IMR-90 (cell line): ENCODE measurements around the gene ANGPT4. TPM values are rescaled to one million over a fixed set of nuclear protein-coding genes. Genes with fewer than 3 reads are reported as not detected.

ENCODE experiments used
- ATAC-seq: fragments of 200-7000 bp; cut with Tn5 transposase; 2 replicates; pipeline ENCODE4 v1.9.1; 2020; ENCODE audit warnings: low read depth, mild to moderate bottlenecking, moderate library complexity
- BruUV-seq: library from RNA; stranded (reverse); fragments of 400-500 nt; replicated peaks from 2 replicates; lab custom pipeline; 2021; lab: Mats Ljungman, UMichigan
- CTCF ChIA-PET: fragments of 300-600 bp; formaldehyde crosslinking; extraction: SDS; loops from one replicate; lab custom pipeline; 2021; ENCODE audit warnings: antibody characterized with exemption; lab: Yijun Ruan, JAX
- POLR2A ChIA-PET: fragments of 300-600 bp; sonication (Branson Sonifier 250); formaldehyde crosslinking; loops from one replicate; lab custom pipeline; 2022; ENCODE audit warnings: antibody characterized with exemption; ENCODE audit not compliant: unreplicated experiment; lab: Charles Lee
- DNase-seq: peaks from one replicate; pipeline ENCODE4 v3.0.0; 2013
- H2AFZ ChIP-seq: replicated peaks from 2 replicates; pipeline ENCODE3; 2013; ENCODE audit warnings: low read length, mild to moderate bottlenecking; ENCODE audit not compliant: poor library complexity
- H2AK5ac ChIP-seq: 2 replicates; pipeline ENCODE4 v1.6.1; 2013; ENCODE audit warnings: low read depth, low read length, inconsistent platforms
- H2AK9ac ChIP-seq: replicated peaks from 2 replicates; pipeline ENCODE3; 2013; ENCODE audit warnings: mild to moderate bottlenecking, low read depth, low read length, moderate library complexity; ENCODE audit not compliant: poor library complexity
- H2BK120ac ChIP-seq: 2 replicates; pipeline ENCODE4 v1.6.1; 2013; ENCODE audit warnings: low read depth, low read length, inconsistent platforms
- H2BK15ac ChIP-seq: 3 replicates; pipeline ENCODE4 v1.6.1; 2013; ENCODE audit warnings: low read depth, low read length, inconsistent platforms
- H2BK20ac ChIP-seq: 2 replicates; pipeline ENCODE4 v1.6.1; 2013; ENCODE audit warnings: low read depth, mild to moderate bottlenecking, inconsistent platforms, low read length, moderate library complexity
- H2BK5ac ChIP-seq: 2 replicates; pipeline ENCODE4 v1.6.1; 2013; ENCODE audit warnings: mild to moderate bottlenecking, low read depth, low read length, inconsistent platforms; ENCODE audit not compliant: poor library complexity, severe bottlenecking
- H3K14ac ChIP-seq: replicated peaks from 2 replicates; pipeline ENCODE4 v1.6.1; 2013; ENCODE audit warnings: low read depth, low read length, inconsistent platforms
- H3K18ac ChIP-seq: 2 replicates; pipeline ENCODE4 v1.6.1; 2013; ENCODE audit warnings: low read depth, low read length, control low read depth
- H3K23ac ChIP-seq: 2 replicates; pipeline ENCODE4 v1.6.1; 2013; ENCODE audit warnings: low read depth, low read length, inconsistent platforms
- H3K27ac ChIP-seq: 2 replicates; pipeline ENCODE4 v1.5.1; 2013; ENCODE audit warnings: mild to moderate bottlenecking, control low read depth, low read length; ENCODE audit not compliant: insufficient read depth
- H3K27me3 ChIP-seq: 2 replicates; pipeline ENCODE4 v1.6.1; 2013; ENCODE audit warnings: low read length; ENCODE audit not compliant: control insufficient read depth, insufficient read depth
- H3K36me3 ChIP-seq: 2 replicates; pipeline ENCODE4 v1.6.1; 2013; ENCODE audit warnings: low read length, mixed read lengths; ENCODE audit not compliant: control insufficient read depth, insufficient read depth
- H3K4ac ChIP-seq: 2 replicates; pipeline ENCODE4 v1.6.1; 2013; ENCODE audit warnings: low read depth, low read length, inconsistent platforms
- H3K4me1 ChIP-seq: 2 replicates; pipeline ENCODE4 v1.6.1; 2013; ENCODE audit warnings: low read length, mixed read lengths; ENCODE audit not compliant: control insufficient read depth, insufficient read depth
- H3K4me2 ChIP-seq: 2 replicates; pipeline ENCODE4 v1.6.1; 2013; ENCODE audit warnings: low read depth, mild to moderate bottlenecking, control low read depth, low read length, moderate library complexity
- H3K4me3 ChIP-seq: 2 replicates; pipeline ENCODE4 v1.5.1; 2013; ENCODE audit warnings: low read depth, mild to moderate bottlenecking, control low read depth, low read length, moderate library complexity; ENCODE audit not compliant: insufficient read depth
- H3K56ac ChIP-seq: 2 replicates; pipeline ENCODE4 v1.6.1; 2013; ENCODE audit warnings: low read length, inconsistent platforms; ENCODE audit not compliant: insufficient read depth; ENCODE audit errors: extremely low read depth
- H3K79me1 ChIP-seq, 2 experiments: 2 replicates each; pipeline ENCODE4 v1.6.1; 2013; ENCODE audit warnings: low read length in 2 of 2, inconsistent platforms in 1 of 2, low read depth in 1 of 2
- H3K9ac ChIP-seq: 2 replicates; pipeline ENCODE4 v1.6.1; 2013; ENCODE audit warnings: low read depth, low read length, control low read depth
- H3K9me1 ChIP-seq: 2 replicates; pipeline ENCODE4 v1.6.1; 2013; ENCODE audit warnings: low read length, inconsistent platforms; ENCODE audit not compliant: insufficient read depth
- H3K9me3 ChIP-seq: 2 replicates; pipeline ENCODE4 v1.6.1; 2013; ENCODE audit warnings: low read length; ENCODE audit not compliant: control insufficient read depth, insufficient read depth
- H4K20me1 ChIP-seq: 2 replicates; pipeline ENCODE4 v1.6.1; 2013; ENCODE audit warnings: low read length, inconsistent platforms; ENCODE audit not compliant: insufficient read depth
- H4K5ac ChIP-seq: 2 replicates; pipeline ENCODE4 v1.6.1; 2013; ENCODE audit warnings: mild to moderate bottlenecking, low read depth, low read length, control low read depth
- H4K8ac ChIP-seq, 2 experiments: 2 replicates each; pipeline ENCODE4 v1.6.1; 2013; ENCODE audit warnings: low read depth in 2 of 2, low read length in 2 of 2, control low read depth in 1 of 2, inconsistent platforms in 1 of 2
- H4K91ac ChIP-seq: 2 replicates; pipeline ENCODE4 v1.6.1; 2013; ENCODE audit warnings: low read depth, low read length, inconsistent platforms; ENCODE audit not compliant: insufficient read depth
- CEBPB ChIP-seq: IDR thresholded peaks from 2 replicates; pipeline ENCODE4 v1.6.1; 2012; ENCODE audit warnings: low read depth, low read length, improper control_type of control experiment
- CHD1 ChIP-seq: IDR thresholded peaks from 2 replicates; pipeline ENCODE4 v1.6.1; 2012; ENCODE audit warnings: low read depth, low read length, improper control_type of control experiment
- MAFK ChIP-seq: IDR thresholded peaks from 2 replicates; pipeline ENCODE4 v1.6.1; 2012; ENCODE audit warnings: low read depth, low read length, improper control_type of control experiment
- MXI1 ChIP-seq: IDR thresholded peaks from 2 replicates; pipeline ENCODE4 v1.6.1; 2012; ENCODE audit warnings: low read depth, mild to moderate bottlenecking, low read length, moderate library complexity, borderline replicate concordance
- NFE2L2 ChIP-seq: fragments of 150-350 bp; IDR thresholded peaks from 2 replicates; pipeline ENCODE4 v1.6.1; 2016; ENCODE audit warnings: low read depth, mild to moderate bottlenecking, low read length
- POLR2A ChIP-seq: IDR thresholded peaks from 2 replicates; pipeline ENCODE4 v1.6.1; 2012; ENCODE audit warnings: mild to moderate bottlenecking, low read depth, low read length
- RAD21 ChIP-seq: IDR thresholded peaks from 2 replicates; pipeline ENCODE4 v1.6.1; 2012; ENCODE audit warnings: low read length, improper control_type of control experiment
- RCOR1 ChIP-seq: IDR thresholded peaks from 2 replicates; pipeline ENCODE4 v1.6.1; 2012; ENCODE audit warnings: mild to moderate bottlenecking, low read length, improper control_type of control experiment; ENCODE audit not compliant: insufficient replicate concordance
- RFX5 ChIP-seq: IDR thresholded peaks from 2 replicates; pipeline ENCODE4 v1.8.0; 2012; ENCODE audit warnings: low read depth, mild to moderate bottlenecking, low read length, moderate library complexity
- WGBS, 2 experiments: methylation state at CpG; one replicate each; pipeline versions ENCODE4 v1.1.5 to v1.1.7; 2013; ENCODE audit warnings: missing lambda C conversion rate in 2 of 2; ENCODE audit not compliant: insufficient read length in 1 of 2; ENCODE audit errors: extremely low coverage in 2 of 2; 5-methylcytosine and 5-hydroxymethylcytosine counted together
- dilution Hi-C: fragments of 300-500 bp; cut with HindIII; formaldehyde crosslinking; loops from one replicate; pipeline ENCODE4 v1.14.3; 2018; ENCODE audit warnings: low sequenced_read_pairs; ENCODE audit not compliant: unreplicated experiment
- in situ Hi-C: fragments of 300-500 bp; cut with MboI; formaldehyde crosslinking; loops from 3 replicates; pipeline ENCODE4 v1.14.3; 2019; ENCODE audit warnings: low sequenced_read_pairs, inconsistent platforms, mixed read lengths
- intact Hi-C: fragments of 100-400 bp; cut with micrococcal nuclease; formaldehyde crosslinking; loops from 2 replicates; pipeline ENCODE4 v1.10.0; 2022
- polyA plus RNA-seq, 3 experiments: library from polyadenylated mRNA; depleted of rRNA; stranded (reverse); fragments of >200 nt; gene quantifications; 2 replicates each; pipeline ENCODE4 v1.2.3, GENCODE V29; 2012; ENCODE audit warnings: low replicate concordance in 1 of 3
- total RNA-seq: library from RNA; depleted of rRNA; stranded (reverse); fragments of >200 nt; gene quantifications from 2 replicates; pipeline ENCODE4 v1.2.3, GENCODE V29; 2012
- TF ChIP-seq, protein P1 (sequence below): fragments of 150-350 bp; IDR thresholded peaks from 2 replicates; pipeline ENCODE4 v1.6.1; 2016; ENCODE audit warnings: low read depth, mild to moderate bottlenecking, low read length, moderate library complexity, borderline replicate concordance
- TF ChIP-seq, protein P2 (sequence below): conservative IDR thresholded peaks from 2 replicates; pipeline ENCODE4 v1.5.1; 2012; ENCODE audit warnings: mild to moderate bottlenecking, low read depth, low read length, improper control_type of control experiment

Gene ANGPT4
- total and polyA plus RNA-seq, 2 of the 4 experiments (the other 2 are of a cell fraction), result not detected

DNA sequence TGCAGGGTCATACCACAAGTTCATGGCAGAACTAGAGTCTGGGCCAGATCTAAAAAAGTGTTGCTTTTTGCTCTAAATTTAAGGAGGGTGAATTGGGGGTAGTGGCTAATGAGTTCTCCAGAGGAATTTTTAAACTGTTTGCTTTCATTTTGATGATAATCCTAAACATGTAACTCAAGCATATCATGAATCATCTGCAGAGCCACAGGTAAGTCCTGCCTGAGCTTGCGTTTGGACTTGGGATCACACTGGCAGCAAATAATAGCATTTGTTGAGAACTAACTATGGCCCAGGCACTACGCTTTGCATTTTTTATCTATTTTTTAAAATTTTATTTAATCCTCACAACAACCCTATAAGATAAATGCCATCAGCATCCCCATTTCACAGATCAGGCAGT, 55.2 kb downstream of the ANGPT4 start:
- ATAC-seq, result no peak
- dilution Hi-C loops, result no loop called here
- H4K20me1 ChIP-seq, result no peaks in the 10 kb centered on the region
- H3K9me3 ChIP-seq, result no peaks in the 10 kb centered on the region
- no peak overlapping the region for H3K4me2 ChIP-seq
- H3K4me1 ChIP-seq, result peaks cover 3% of the 10 kb centered on the region
- ChIA-PET CTCF (no interaction called here), POLR2A (no interaction called here)
- no peak overlapping the region for H2BK20ac ChIP-seq
- H3K4ac ChIP-seq, result no peak overlapping the region
- no peak overlapping the region for H2AFZ ChIP-seq
- TF ChIP-seq, protein P1, sequence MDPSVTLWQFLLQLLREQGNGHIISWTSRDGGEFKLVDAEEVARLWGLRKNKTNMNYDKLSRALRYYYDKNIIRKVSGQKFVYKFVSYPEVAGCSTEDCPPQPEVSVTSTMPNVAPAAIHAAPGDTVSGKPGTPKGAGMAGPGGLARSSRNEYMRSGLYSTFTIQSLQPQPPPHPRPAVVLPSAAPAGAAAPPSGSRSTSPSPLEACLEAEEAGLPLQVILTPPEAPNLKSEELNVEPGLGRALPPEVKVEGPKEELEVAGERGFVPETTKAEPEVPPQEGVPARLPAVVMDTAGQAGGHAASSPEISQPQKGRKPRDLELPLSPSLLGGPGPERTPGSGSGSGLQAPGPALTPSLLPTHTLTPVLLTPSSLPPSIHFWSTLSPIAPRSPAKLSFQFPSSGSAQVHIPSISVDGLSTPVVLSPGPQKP, result no peak
- TF ChIP-seq CHD1 (no peak), MXI1 (no peak), RAD21 (no peak), POLR2A (no peak), CEBPB (no peak), RCOR1 (no peak), RFX5 (no peak), NFE2L2 (no peak), MAFK (no peak)
- TF ChIP-seq, protein P2, sequence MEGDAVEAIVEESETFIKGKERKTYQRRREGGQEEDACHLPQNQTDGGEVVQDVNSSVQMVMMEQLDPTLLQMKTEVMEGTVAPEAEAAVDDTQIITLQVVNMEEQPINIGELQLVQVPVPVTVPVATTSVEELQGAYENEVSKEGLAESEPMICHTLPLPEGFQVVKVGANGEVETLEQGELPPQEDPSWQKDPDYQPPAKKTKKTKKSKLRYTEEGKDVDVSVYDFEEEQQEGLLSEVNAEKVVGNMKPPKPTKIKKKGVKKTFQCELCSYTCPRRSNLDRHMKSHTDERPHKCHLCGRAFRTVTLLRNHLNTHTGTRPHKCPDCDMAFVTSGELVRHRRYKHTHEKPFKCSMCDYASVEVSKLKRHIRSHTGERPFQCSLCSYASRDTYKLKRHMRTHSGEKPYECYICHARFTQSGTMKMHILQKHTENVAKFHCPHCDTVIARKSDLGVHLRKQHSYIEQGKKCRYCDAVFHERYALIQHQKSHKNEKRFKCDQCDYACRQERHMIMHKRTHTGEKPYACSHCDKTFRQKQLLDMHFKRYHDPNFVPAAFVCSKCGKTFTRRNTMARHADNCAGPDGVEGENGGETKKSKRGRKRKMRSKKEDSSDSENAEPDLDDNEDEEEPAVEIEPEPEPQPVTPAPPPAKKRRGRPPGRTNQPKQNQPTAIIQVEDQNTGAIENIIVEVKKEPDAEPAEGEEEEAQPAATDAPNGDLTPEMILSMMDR, result no peak
- no peak overlapping the region for H2AK9ac ChIP-seq
- H3K18ac ChIP-seq, result no peak overlapping the region
- no TSS peak for BruUV-seq
- H4K8ac ChIP-seq, result no peak overlapping the region
- H3K27me3 ChIP-seq, result 0 out of 2 replicates have a peak, but pooled peaks cover 2% of the 10 kb centered on the region
- no peaks in the 10 kb centered on the region for H3K36me3 ChIP-seq
- in situ Hi-C loops, result no loop called here
- no peak overlapping the region for H3K27ac ChIP-seq
- intact Hi-C loops, result no loop called here
- no peak for DNase-seq
- peaks cover 9% of the 10 kb centered on the region; the same call in 1 of the 2 replicates for H3K9me1 ChIP-seq
- H3K23ac ChIP-seq, result no peak overlapping the region
- H2BK15ac ChIP-seq, result no peak overlapping the region
- no peak overlapping the region for H2BK120ac ChIP-seq
- no peak overlapping the region for H3K14ac ChIP-seq
- no peak overlapping the region for H2AK5ac ChIP-seq
- H4K91ac ChIP-seq, result no peak overlapping the region
- H3K56ac ChIP-seq, result no peak overlapping the region
- no peak overlapping the region for H4K5ac ChIP-seq
- H2BK5ac ChIP-seq, result no peak overlapping the region
- H3K79me1 ChIP-seq, result no peaks in the 10 kb centered on the region
- no peak overlapping the region for H3K4me3 ChIP-seq
- no CpG with 5 or more reads among the region's 2 CpGs for WGBS, 2 experiments
- no peak overlapping the region for H3K9ac ChIP-seq
